Ishikawa (cell line): ENCODE results near the gene PPIL3.

Source experiments
- CEBPB ChIP-seq: IDR thresholded peaks from 2 replicates; pipeline ENCODE4 v1.6.1; 2012
- CREB1 ChIP-seq: IDR thresholded peaks from 2 replicates; pipeline ENCODE4 v1.6.1; 2012; ENCODE audit warnings: low read depth
- EGR1 ChIP-seq: IDR thresholded peaks from 2 replicates; pipeline ENCODE4 v1.6.1; 2012
- EP300 ChIP-seq: IDR thresholded peaks from 2 replicates; pipeline ENCODE4 v1.6.1; 2012; ENCODE audit warnings: borderline replicate concordance
- MAX ChIP-seq: IDR thresholded peaks from 2 replicates; pipeline ENCODE4 v1.6.1; 2012
- RAD21 ChIP-seq: IDR thresholded peaks from 2 replicates; pipeline ENCODE4 v1.6.1; 2012; ENCODE audit warnings: low read depth
- TAF1 ChIP-seq: IDR thresholded peaks from 2 replicates; pipeline ENCODE4 v1.6.1; 2012; ENCODE audit warnings: low read depth, mild to moderate bottlenecking
- TF ChIP-seq, protein P1 (sequence below): IDR thresholded peaks from 2 replicates; pipeline ENCODE4 v1.6.1; 2012
- TF ChIP-seq, protein P2 (sequence below): IDR thresholded peaks from 2 replicates; pipeline ENCODE4 v1.6.1; 2012; ENCODE audit warnings: low read depth, mild to moderate bottlenecking

DNA sequence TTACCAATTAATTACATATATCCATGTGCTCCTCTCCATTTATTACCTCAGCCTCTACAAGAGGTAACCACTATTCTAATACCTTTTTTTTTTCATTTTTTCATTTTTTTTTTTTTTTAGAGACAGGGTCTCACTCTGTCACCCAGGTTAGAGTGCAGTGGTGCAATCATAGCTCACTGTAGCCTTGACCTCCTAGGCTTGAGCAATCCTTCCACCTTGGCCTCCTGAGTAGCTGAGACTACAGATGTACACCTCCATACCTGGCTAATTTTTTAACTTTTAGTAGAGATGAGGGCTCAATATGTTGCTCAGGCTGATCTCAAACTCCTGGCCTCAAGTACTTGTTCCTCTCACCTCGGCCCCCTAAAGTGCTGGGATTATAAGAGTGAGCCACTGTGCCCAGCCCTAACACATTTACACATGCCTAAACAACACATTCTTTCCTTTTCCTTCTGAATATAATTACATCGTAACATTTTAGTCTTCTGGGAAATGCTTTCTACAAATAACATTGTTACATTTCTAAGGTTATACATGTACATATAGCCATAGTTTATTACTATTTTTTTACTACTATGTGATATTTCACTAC lies 10.5 kb downstream of the PPIL3 start:
- no peak for TF ChIP-seq CEBPB
- no peak for TF ChIP-seq RAD21
- no peak for TF ChIP-seq EP300
- TF ChIP-seq EGR1, result no peak
- TF ChIP-seq MAX, result no peak
- TF ChIP-seq, protein P1, sequence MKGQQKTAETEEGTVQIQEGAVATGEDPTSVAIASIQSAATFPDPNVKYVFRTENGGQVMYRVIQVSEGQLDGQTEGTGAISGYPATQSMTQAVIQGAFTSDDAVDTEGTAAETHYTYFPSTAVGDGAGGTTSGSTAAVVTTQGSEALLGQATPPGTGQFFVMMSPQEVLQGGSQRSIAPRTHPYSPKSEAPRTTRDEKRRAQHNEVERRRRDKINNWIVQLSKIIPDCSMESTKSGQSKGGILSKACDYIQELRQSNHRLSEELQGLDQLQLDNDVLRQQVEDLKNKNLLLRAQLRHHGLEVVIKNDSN, result no peak
- no peak for TF ChIP-seq CREB1
- TF ChIP-seq, protein P2, sequence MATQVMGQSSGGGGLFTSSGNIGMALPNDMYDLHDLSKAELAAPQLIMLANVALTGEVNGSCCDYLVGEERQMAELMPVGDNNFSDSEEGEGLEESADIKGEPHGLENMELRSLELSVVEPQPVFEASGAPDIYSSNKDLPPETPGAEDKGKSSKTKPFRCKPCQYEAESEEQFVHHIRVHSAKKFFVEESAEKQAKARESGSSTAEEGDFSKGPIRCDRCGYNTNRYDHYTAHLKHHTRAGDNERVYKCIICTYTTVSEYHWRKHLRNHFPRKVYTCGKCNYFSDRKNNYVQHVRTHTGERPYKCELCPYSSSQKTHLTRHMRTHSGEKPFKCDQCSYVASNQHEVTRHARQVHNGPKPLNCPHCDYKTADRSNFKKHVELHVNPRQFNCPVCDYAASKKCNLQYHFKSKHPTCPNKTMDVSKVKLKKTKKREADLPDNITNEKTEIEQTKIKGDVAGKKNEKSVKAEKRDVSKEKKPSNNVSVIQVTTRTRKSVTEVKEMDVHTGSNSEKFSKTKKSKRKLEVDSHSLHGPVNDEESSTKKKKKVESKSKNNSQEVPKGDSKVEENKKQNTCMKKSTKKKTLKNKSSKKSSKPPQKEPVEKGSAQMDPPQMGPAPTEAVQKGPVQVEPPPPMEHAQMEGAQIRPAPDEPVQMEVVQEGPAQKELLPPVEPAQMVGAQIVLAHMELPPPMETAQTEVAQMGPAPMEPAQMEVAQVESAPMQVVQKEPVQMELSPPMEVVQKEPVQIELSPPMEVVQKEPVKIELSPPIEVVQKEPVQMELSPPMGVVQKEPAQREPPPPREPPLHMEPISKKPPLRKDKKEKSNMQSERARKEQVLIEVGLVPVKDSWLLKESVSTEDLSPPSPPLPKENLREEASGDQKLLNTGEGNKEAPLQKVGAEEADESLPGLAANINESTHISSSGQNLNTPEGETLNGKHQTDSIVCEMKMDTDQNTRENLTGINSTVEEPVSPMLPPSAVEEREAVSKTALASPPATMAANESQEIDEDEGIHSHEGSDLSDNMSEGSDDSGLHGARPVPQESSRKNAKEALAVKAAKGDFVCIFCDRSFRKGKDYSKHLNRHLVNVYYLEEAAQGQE, result no peak
- TF ChIP-seq TAF1, result no peak
